HCEC 1CT (cell line): ENCODE measurements around the gene SF3A1.
"Not testable (repeated sequence)": the region's sequence is repeated elsewhere in the genome, so short reads cannot be mapped to it uniquely, and the experiment has no call there.

Experiments
- DNase-seq: peaks from one replicate; pipeline ENCODE4 v3.0.0-alpha.2; 2017

SF3A1 gene

GRCh38 chr22:30347255-30347892 lies 9.3 kb downstream of the SF3A1 start:
- DNase-seq: no peak

DNA sequence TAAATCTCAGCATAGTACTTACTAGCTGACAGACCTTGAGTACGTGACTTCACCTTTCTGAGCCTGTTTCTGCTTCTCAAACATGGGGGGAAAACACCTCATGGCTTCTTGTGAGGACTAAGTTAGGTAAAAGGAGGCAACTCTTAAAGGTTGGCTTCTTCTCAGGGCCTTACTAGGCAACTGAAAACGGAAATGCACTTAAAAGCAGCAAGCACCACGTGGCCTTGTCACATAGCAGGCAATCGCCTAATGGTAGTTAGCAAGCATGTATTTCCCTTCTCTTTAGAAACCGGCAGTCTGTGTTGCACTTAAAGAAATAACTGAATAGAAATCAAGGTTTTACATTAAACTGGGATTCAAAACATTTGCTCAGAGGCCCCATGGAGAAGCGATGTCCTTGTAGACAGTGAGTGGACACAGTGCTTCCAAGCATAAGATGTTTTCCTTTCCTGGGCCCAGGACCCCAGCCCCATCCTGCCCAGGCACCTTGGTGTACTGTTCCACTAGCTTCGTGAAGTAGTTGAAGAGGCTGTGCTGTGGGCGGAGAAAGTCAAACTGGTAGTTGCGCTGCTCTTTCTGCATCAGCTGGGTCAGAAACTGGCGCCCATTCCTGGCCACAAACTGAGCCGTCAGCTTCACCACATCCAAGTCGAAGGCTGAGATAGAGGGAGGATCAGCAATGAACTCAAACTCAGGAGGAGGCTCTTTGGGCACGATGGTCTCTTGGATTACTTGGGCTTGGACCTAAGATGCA lies 12.1 kb downstream of the SF3A1 start:
- no peak for DNase-seq

- DNase-seq: no peak
Measured at GRCh38 chr22:30340911-30341685, 15.6 kb downstream of the SF3A1 start.

DNA sequence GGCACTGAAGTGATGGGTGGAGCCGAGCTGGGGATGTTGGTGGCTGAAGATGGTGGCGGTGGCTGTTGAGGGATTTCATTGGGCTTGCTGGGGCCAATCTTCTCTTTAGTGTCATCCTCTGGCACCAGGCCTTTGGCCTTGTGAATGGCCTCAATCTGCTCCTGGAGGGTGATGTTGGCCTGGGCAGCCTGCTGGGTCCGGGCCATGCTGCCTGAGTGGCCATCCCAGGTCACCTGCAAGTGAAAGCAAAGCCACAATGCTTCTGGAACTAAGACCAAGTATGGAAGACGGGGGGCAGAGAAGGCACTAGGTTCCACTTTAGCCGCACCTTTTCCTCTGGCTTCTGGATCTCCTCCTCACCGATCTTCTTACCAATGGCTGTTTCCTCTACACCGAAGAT lies 17.9 kb downstream of the SF3A1 start:
- no peak for DNase-seq

DNA sequence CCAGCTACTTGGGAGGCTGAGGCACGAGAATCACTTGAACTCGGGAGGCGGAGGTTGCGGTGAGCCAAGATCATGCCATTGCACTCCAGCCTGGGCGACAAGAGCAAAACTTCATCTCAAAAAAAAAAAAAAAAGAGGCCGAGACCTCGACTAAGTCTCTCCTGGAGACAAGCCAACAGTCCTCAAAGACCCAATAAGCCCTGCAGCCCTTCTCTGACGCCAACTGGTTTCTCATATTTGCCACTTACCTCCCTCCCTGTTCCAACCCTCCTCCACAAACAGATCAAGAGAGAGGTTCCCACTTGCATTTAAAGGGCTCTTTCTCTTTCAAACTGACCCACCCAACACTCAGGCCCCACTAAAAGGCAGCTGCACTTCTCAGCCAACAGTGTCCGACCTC lies 18.4 kb downstream of the SF3A1 start:
- DNase-seq: not testable (repeated sequence)

DNA sequence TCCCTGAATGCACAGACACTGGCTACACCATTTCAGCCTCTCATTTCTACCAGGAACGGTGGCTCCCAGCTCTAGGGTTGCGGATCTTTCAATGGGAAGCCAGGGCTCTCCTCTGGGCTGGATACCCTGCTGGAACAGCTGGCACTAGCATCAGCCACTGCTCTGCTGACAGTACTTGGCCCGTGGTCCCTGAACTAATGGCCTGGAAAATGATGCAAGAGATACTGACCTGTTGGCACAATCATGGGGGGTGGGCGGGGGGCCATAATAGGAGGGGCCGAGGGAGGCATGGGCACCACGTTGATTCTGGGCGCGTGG lies 19.3 kb downstream of the SF3A1 start:
- DNase-seq: no peak

- no peak for DNase-seq
Measured at GRCh38 chr22:30336752-30337460, 19.8 kb downstream of the SF3A1 start.

- no peak for DNase-seq
Measured at GRCh38 chr22:30335236-30335635, 21.5 kb downstream of the SF3A1 start.

DNA sequence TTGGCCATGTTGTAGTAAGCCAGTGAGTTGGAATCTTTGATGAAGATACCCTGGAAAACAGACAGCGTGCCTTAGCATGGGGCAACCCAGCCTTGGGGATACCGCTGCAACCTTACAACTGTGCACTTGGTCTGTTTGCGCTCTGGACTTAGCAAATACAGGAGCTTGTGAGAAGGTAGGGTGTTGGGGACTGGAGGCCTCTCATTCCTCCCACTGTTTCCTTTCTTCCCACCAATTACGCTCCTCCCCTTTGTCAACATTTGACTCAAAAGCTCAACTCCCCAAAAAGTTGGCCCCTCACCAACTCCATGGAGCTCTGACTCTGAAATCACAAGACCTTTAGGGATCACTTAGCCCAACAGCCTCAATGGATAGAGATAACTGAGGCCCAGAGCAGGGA lies 22.0 kb downstream of the SF3A1 start:
- no peak for DNase-seq

DNA sequence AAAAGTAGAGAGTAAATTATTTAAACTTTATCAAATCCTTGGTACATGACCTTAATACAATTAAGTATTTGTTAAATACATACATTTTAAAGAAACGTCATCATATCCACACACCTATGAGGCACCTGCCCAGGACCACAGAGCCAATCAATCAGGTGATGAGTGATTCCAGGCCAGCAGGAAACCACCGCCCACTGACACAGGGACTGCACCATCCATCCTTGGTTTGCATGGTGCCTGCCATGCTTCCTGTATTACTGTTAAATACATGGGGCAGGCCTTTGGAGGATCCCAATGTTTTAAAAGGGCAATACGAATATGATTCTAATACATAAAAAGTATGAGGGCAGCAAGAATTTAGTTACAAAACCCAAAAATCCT lies 23.0 kb downstream of the SF3A1 start:
- DNase-seq: no peak

- no peak for DNase-seq
Measured at GRCh38 chr22:30332994-30333706, 23.5 kb downstream of the SF3A1 start.

DNA sequence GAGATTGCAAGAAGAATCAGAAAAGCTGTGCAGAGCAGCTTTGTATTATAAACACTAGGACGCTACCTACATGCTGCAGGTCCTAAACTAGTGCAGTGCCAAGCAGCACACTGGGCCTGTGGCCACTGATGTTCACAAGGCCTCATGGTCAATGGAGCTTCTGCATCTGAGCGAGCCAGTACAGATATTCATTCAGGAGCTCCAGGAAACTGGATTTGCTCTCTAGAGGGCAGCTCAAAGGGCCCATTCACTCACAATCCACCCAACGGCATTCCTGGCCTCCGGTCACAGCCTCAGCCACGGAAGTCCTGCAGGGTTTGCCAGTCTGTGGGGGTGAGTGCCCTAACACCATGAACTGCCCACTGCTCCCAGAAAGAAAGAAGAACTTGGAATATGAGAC lies 24.1 kb downstream of the SF3A1 start:
- DNase-seq: no peak

DNA sequence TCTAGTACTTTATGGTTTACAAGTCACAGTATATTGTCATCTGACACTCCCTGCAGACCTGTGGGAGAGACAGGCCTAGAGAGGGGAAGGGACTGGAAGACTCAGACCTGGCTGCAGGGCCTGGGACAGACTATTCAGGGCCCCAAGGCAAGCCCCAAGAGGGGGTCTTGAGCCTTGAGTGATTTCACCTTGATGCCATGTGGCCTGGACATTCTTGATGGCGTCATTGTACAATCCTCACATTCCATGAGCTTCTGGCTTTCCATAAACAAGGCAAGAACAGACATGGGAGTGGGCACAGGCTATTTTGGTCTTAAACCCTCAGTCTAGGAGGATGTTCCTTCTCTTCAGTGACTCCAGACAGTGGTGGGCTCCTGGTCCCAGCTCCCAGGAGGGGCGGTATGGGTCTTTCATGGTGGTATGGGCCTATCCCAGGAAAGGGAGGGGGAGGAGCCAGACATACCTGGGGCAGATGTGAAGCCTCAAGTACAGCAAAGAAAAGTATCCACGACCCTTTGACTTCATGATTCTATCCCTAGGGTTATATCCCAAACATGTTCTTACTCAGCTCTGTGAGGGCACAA lies 28.1 kb downstream of the SF3A1 start:
- no peak for DNase-seq

DNA sequence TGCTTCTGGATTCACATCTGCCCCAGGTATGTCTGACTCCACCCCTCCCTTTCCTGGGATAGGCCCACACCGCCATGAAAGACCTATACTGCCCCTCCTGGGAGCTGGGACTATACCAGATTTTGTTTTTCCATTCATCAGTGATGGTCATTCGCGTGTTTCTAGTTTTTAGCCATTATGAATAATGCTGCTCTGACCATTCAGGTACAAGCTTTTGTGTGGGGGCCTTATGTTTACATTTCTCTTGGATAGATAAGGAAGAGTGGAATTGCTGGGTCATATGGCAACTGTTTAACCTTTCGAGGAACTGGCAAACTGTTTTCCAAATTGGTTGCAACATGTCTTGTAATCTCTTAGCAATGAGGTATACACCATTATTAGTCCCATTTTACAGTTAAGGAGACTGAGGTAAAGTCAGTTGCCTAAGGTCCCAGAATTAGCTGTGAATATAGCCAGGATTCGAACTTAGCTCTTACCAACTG lies 28.8 kb downstream of the SF3A1 start:
- DNase-seq: no peak

GRCh38 chr22:30326706-30327362 lies 29.9 kb downstream of the SF3A1 start, which contains the start of gene TBC1D10A:
TBC1D10A (minus strand) TSS chr22:30326941; CDS start chr22:30326881, 60 bp downstream.
- DNase-seq: peak; percentile 81

DNA sequence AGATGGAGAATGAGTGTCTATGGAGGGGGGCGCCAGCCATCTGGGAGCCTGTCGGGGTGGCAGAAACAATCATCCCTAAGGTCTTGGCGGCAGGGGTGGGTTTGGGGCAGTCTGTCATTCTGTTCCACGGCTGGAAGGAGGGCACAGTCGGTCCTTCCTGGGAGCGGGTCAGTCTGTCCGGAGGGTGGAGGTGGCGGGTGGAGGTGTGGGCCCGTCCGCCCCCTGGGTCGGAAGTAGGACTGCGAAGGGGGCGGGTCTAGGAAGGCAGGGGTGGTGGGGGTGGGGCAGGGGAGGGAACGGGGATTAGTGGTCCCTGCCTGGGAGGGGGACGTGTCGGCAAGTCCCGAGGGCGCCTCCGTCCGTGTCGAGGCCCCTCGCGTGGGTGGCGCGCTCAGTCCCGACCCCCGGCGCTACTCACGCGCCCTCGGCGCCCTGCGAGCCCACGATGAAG lies 30.4 kb downstream of the SF3A1 start:
- no peak for DNase-seq

DNA sequence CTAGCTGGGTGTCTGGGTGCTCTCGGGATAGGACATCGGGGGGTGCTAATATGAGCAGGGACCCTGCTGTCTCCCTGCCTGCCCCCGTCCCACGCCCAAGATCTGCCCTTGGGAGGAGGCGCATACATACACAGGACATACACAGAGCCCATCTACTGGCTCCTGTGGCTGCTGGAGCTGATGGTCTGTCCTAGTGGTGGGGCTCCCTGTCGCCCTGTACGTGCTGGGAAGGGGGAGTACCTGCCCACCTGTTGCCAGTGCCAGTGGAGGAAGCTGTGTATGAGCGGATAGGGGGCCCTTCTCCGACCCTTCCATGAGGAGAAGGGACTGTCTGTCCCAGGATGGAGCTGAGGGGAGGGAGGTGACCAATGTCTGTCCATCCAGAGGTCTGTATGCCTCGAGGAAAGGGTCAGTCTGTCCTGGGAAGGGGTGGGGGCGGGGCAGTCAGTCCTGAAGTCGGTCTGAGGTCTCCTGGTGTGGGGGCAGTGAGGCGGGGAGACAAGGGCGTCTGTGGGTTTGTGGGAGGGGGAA lies 30.9 kb downstream of the SF3A1 start:
- DNase-seq: no peak

GRCh38 chr22:30325065-30325720 lies 31.5 kb downstream of the SF3A1 start:
- peak; percentile 86 for DNase-seq

GRCh38 chr22:30324014-30324730 lies 32.5 kb downstream of the SF3A1 start:
- DNase-seq: peak; percentile 28

- no peak for DNase-seq
Measured at GRCh38 chr22:30323246-30323645, 33.4 kb downstream of the SF3A1 start.
